Thoracic aorta (tissue), 2 donors: Measurements from ENCODE around the gene ILKAP. TPM values are rescaled to one million over a fixed set of nuclear protein-coding genes. Genes with fewer than 3 reads are reported as not detected.

Experiments
- ATAC-seq: fragments of 150-250 bp; one replicate; pipeline ENCODE4 v1.8.0; 2017; ENCODE audit warnings: low read depth; ENCODE audit not compliant: insufficient number of reproducible peaks, low FRiP score
- DNase-seq: peaks from one replicate; pipeline ENCODE4 v3.0.0-alpha.2; 2020; ENCODE audit warnings: low spot score
- H3K27ac ChIP-seq, 2 donors: fragments of 200-600 bp; sonication (generic); 1 replicate in 1 of 2; 2 replicates in 1 of 2; pipeline ENCODE4 v1.5.1; 2016; ENCODE audit warnings: mild to moderate bottlenecking in 2 of 2, moderate library complexity in 2 of 2
- H3K27me3 ChIP-seq: fragments of 200-600 bp; sonication (generic); replicated peaks from 2 replicates; pipeline ENCODE4 v1.6.0; 2016; ENCODE audit warnings: mild to moderate bottlenecking; ENCODE audit not compliant: insufficient read depth
- H3K36me3 ChIP-seq: fragments of 200-600 bp; sonication (generic); one replicate; pipeline ENCODE4 v1.5.1; 2016
- H3K4me1 ChIP-seq, 2 donors: fragments of 200-600 bp; sonication (generic); 1 replicate in 1 of 2; 2 replicates in 1 of 2; pipeline versions ENCODE4 v1.5.1 to v1.6.0; 2016; ENCODE audit warnings: low read depth in 2 of 2, mild to moderate bottlenecking in 1 of 2; ENCODE audit not compliant: control insufficient read depth in 1 of 2
- H3K4me3 ChIP-seq: fragments of 200-600 bp; sonication (generic); 2 replicates; pipeline ENCODE4 v1.5.1; 2016; ENCODE audit warnings: mild to moderate bottlenecking
- H3K9me3 ChIP-seq: fragments of 200-600 bp; sonication (generic); 2 replicates; pipeline ENCODE4 v1.5.1; 2016
- CTCF ChIP-seq: fragments of 200-600 bp; sonication (generic); IDR thresholded peaks from one replicate; pipeline ENCODE4 v1.5.1; 2019; ENCODE audit warnings: antibody characterized with exemption
- total RNA-seq, 2 donors: library from RNA; depleted of rRNA; stranded (reverse); fragments of >200 nt; gene quantifications; one replicate each; pipeline versions ENCODE4 v1.1.0 to v1.2.3, GENCODE V29; 2016

The ILKAP gene
- total RNA-seq, 2 donors from 2014 or later = 28.6 to 58.0 TPM

GRCh38 chr2:238187618-238188548 lies 15.6 kb downstream of the ILKAP start:
- Histone ChIP-seq H3K27ac (no peak overlapping the region), H3K4me3 (no peak overlapping the region), H3K36me3 (peaks cover 85% of the 10 kb centered on the region), H3K27me3 (no peaks in the 10 kb centered on the region), H3K4me1 (no peaks in the 10 kb centered on the region), H3K9me3 (no peaks in the 10 kb centered on the region)
- DNase-seq = no peak
- TF ChIP-seq CTCF = no peak
- no peak for ATAC-seq

GRCh38 chr2:238183821-238184220 lies 19.7 kb downstream of the ILKAP start:
- Histone ChIP-seq H3K27me3 (no peaks in the 10 kb centered on the region), H3K27ac (no peak overlapping the region), H3K9me3 (no peaks in the 10 kb centered on the region), H3K36me3 (peaks cover 94% of the 10 kb centered on the region), H3K4me1 (no peaks in the 10 kb centered on the region), H3K4me3 (no peak overlapping the region)
- no peak for DNase-seq
- no peak for ATAC-seq
- TF ChIP-seq CTCF = no peak

- Histone ChIP-seq H3K4me3 (no peak overlapping the region), H3K27ac (no peak overlapping the region), H3K4me1 (no peaks in the 10 kb centered on the region), H3K9me3 (no peaks in the 10 kb centered on the region), H3K36me3 (peaks cover 94% of the 10 kb centered on the region), H3K27me3 (no peaks in the 10 kb centered on the region)
- no peak for TF ChIP-seq CTCF
- no peak for ATAC-seq
- DNase-seq = no peak
Measured at GRCh38 chr2:238182362-238182761, 21.1 kb downstream of the ILKAP start.

- DNase-seq (no peak), ATAC-seq (no peak)
- H3K36me3 ChIP-seq = peaks cover 91% of the 10 kb centered on the region
- H3K4me1 ChIP-seq = no peaks in the 10 kb centered on the region
- no peak overlapping the region for H3K4me3 ChIP-seq
- no peak overlapping the region for H3K27ac ChIP-seq
- TF ChIP-seq CTCF = no peak
- H3K9me3 ChIP-seq = no peaks in the 10 kb centered on the region
- H3K27me3 ChIP-seq = no peaks in the 10 kb centered on the region
Measured at GRCh38 chr2:238180554-238180953, 22.9 kb downstream of the ILKAP start.

- ATAC-seq = no peak
- Histone ChIP-seq H3K27ac (no peak overlapping the region), H3K4me3 (no peak overlapping the region), H3K36me3 (peaks cover 83% of the 10 kb centered on the region), H3K27me3 (no peaks in the 10 kb centered on the region), H3K9me3 (no peaks in the 10 kb centered on the region), H3K4me1 (peaks cover 2 to 5% of the 10 kb centered on the region in 2 donors)
- no peak for DNase-seq
- TF ChIP-seq CTCF = no peak
Measured at GRCh38 chr2:238176613-238177012, 26.9 kb downstream of the ILKAP start.
